ENCODE measurements around the gene PRKCA.
"Not testable (repeated sequence)": the region's sequence is repeated elsewhere in the genome, so short reads cannot be mapped to it uniquely, and the experiment has no call there.

Gene PRKCA

GRCh38 chr17:66331038-66331816 lies 28.8 kb downstream of the PRKCA start:
- peak; percentile 28 for DNase-seq

GRCh38 chr17:66335797-66336196 lies 33.4 kb downstream of the PRKCA start:
- no peak for DNase-seq

- no peak for DNase-seq
These were observed 34.9 kb downstream of the PRKCA start for GRCh38 chr17:66337268-66337667.

GRCh38 chr17:66337866-66338485 lies 35.6 kb downstream of the PRKCA start:
- DNase-seq = no peak

GRCh38 chr17:66338937-66339336 lies 36.5 kb downstream of the PRKCA start:
- DNase-seq = no peak

GRCh38 chr17:66339561-66339960 lies 37.1 kb downstream of the PRKCA start:
- DNase-seq = no peak

GRCh38 chr17:66340720-66341119 lies 38.3 kb downstream of the PRKCA start:
- no peak for DNase-seq

- DNase-seq = no peak
These were observed 39.0 kb downstream of the PRKCA start for GRCh38 chr17:66341462-66341861.

GRCh38 chr17:66342263-66342662 lies 39.9 kb downstream of the PRKCA start:
- not testable (repeated sequence) for DNase-seq

- DNase-seq = no peak
These were observed 41.2 kb downstream of the PRKCA start for GRCh38 chr17:66343531-66344078.

GRCh38 chr17:66344473-66344872 lies 42.1 kb downstream of the PRKCA start:
- no peak for DNase-seq

GRCh38 chr17:66345264-66345663 lies 42.9 kb downstream of the PRKCA start:
- DNase-seq = no peak

GRCh38 chr17:66345949-66346638 lies 43.7 kb downstream of the PRKCA start:
- DNase-seq = not testable (repeated sequence)

- peak; percentile 42 for DNase-seq
These were observed 45.5 kb downstream of the PRKCA start for GRCh38 chr17:66347661-66348514.

- DNase-seq = peak; percentile 69
These were observed 46.3 kb downstream of the PRKCA start for GRCh38 chr17:66348584-66349165.

- DNase-seq = no peak
These were observed 47.3 kb downstream of the PRKCA start for GRCh38 chr17:66349521-66350254.

- DNase-seq = not testable (repeated sequence)
These were observed 48.2 kb downstream of the PRKCA start for GRCh38 chr17:66350576-66350975.

GRCh38 chr17:66351033-66351432 lies 48.6 kb downstream of the PRKCA start:
- DNase-seq = no peak

- DNase-seq = no peak
These were observed 49.3 kb downstream of the PRKCA start for GRCh38 chr17:66351701-66352100.

GRCh38 chr17:66353937-66354401 lies 51.6 kb downstream of the PRKCA start:
- no peak for DNase-seq

- no peak for DNase-seq
These were observed 52.1 kb downstream of the PRKCA start for GRCh38 chr17:66354472-66354871.

All from stimulated activated CD4-positive, alpha-beta T cell treated with anti-CD3 and anti-CD28 coated beads, Interleukin-15, amount 100 ng/mL, for 24 hours (primary cell).